ENCODE results near the gene MRAS.
"Not testable (repeated sequence)": the region's sequence is repeated elsewhere in the genome, so short reads cannot be mapped to it uniquely, and the experiment has no call there.

MRAS gene

GRCh38 chr3:138394156-138394555 is 45.8 kb downstream of the MRAS start:
- DNase-seq: no peak

DNA sequence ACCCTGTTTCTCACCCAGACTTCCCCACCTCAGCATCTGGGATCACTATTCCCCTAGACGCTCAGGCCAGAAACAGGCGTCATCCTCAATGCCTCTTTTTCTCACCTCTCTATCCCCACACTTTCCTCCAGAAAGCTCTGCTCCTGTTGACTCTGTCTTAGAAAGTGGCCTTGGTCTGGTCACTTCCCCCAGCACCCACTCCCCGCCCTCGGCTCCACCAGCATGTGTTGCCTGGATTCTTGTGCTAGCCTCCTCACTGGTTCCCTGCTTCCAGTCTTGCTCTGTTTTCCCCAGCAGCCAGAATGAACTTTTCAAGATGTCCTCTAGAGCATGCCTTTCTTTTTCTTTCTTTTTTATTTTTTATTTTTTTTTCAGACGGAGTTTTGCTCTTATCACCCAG is 46.3 kb downstream of the MRAS start:
- no peak for DNase-seq

GRCh38 chr3:138395865-138396751 is 47.7 kb downstream of the MRAS start:
- no peak for DNase-seq

DNA sequence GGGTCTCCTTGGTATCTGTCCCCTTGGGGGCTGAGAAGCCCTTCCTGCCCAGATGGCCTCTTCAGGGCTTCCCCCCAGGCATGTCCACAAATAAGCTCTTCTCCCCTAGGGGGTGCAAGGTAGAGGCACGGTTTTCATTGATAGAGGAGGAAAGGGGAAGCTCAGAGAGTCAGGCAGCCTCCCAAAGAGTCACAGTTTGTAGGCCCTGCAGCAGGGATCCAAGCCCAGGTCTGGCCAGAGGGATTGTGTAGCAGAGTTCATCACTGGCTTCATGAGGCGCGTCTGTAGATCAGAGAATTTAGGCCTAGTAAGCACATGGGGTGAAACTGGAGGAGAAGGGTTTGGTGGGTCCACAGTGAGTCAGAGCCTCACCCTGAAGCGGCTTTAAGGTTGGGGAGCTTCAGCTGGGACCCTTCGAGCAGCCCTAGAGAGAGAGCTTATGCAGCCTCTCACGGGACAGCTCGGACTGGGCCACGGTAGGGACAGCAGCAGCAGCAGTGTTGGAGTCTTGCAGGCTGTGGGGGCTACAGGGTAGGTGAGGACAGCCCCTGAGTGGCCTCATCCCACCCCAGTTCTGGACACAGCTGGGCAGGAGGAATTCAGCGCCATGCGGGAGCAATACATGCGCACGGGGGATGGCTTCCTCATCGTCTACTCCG is 48.5 kb downstream of the MRAS start:
- DNase-seq: no peak

DNA sequence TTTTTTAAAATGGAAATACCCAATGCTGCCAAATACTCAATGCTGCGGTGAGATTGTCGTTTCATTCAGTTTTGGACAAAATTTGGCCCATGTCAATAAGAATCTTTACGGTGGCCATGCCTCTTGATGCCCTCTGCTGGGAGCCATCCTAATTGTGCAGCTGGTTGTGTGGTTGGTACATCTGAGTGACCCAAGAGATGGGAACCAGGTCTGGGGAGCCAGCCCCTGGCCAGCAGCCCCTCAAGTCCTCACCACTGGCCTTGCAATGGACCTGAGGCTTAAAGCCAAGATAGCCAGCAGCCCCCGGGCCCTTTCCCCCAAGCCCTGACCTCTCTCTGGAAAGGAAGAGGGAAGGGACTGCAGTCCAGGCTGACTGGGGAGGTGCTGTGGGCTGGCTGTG is 49.6 kb downstream of the MRAS start:
- no peak for DNase-seq

- no peak for DNase-seq
These were observed 50.6 kb downstream of the MRAS start for GRCh38 chr3:138398791-138399575.

DNA sequence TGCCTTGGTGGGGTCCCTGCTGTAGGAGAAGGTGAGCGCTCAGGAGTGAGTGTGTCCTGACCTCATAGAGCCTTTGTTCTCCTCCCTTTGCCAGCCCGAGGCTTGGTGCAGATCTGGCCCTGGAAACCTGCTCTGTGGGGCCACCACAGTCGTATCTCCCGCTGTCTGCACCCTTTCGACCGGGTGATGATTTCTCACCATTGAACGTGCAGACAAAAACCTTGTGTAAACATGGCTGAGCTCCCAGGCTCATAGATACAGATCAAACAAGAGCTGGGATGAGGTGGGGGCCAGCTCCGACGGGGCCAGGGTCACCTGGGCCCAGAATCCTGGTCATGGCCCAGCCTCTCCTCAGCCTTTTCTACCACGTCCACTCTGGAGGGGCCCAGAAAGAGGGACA is 51.4 kb downstream of the MRAS start:
- DNase-seq: no peak

GRCh38 chr3:138400651-138401070 is 52.3 kb downstream of the MRAS start:
- no peak for DNase-seq

DNA sequence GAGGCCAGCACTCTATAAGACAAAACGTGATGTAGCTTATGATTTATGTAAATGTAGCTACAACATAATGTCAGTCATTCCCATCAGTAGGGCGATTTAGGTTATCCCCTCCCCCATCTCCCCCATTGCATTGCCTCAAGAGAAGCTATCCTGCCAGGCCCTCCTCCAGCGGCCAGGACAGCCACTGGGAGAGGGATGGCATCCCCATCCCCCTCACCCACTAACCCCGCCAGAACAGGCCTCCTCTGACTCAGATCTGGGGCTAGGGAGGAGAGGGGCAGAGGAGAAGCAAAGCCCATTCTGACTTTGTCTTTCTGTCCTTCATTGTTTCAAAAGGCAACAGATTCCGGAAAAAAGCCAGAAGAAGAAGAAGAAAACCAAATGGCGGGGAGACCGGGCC is 53.5 kb downstream of the MRAS start:
- no peak for DNase-seq

DNA sequence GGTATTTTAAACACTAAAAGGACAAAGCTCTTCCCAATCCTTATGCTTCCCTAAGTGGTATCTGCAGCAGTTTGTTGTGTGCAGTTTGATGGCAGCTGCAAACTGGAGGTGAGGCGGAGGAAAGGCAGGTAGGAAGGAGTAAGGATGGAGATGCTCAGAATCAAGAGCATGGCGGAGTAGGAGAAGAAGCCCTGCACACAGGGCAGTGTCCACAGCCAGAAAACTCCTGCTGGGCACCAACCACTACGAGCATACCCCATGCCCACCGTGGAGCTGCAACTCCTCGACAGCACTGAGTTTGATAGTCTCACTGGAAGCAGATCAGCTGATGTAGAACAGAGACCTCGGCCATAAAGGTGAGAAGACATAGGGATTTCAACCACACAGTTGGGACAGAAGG is 55.7 kb downstream of the MRAS start:
- no peak for DNase-seq

GRCh38 chr3:138405001-138405400 is 56.6 kb downstream of the MRAS start:
- no peak for DNase-seq

- no peak for DNase-seq
These were observed 57.1 kb downstream of the MRAS start for GRCh38 chr3:138405486-138405885.

DNA sequence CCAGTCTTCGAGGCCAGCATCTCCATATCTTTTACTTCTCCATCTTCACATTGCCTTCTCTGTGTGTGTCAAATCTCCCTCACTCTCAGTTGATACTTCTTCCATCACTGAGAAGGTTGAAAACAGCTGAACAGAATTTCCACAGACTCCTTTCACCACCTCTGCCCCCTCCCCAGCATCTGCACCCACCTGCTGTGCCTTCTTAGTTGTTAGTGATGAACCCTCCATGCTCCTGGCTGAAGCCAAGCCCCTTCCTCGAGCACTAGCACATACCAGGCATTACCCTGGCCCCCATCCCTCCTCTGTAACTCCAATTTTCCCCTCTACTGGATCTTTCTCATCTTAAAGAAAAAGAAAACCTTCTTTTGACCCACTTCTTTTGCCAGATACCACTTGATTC is 58.2 kb downstream of the MRAS start:
- DNase-seq: no peak

GRCh38 chr3:138407236-138407907 is 59.0 kb downstream of the MRAS start:
- DNase-seq: no peak

- no peak for DNase-seq
These were observed 60.6 kb downstream of the MRAS start for GRCh38 chr3:138408751-138409570.

- DNase-seq: no peak
These were observed 64.6 kb downstream of the MRAS start for GRCh38 chr3:138412821-138413551.

GRCh38 chr3:138416236-138416635 is 67.9 kb downstream of the MRAS start:
- not testable (repeated sequence) for DNase-seq

GRCh38 chr3:138417559-138417982 is 69.2 kb downstream of the MRAS start:
- DNase-seq: peak; percentile 93

- DNase-seq: peak; percentile 15
These were observed 70.3 kb downstream of the MRAS start for GRCh38 chr3:138418601-138419206.

- no peak for DNase-seq
These were observed 74.9 kb downstream of the MRAS start for GRCh38 chr3:138423316-138423715.

GRCh38 chr3:138424323-138424722 is 75.9 kb downstream of the MRAS start:
- no peak for DNase-seq
